Measurements from ENCODE around the gene GRIN1. TPM values are rescaled to one million over a fixed set of nuclear protein-coding genes. Genes with fewer than 3 reads are reported as not detected.

Gene GRIN1
- total and polyA plus RNA-seq, 2 of the 8 experiments (the other 6 are each of a cell fraction or from before 2014, with no cell fraction given): 0.48 to 2.1 TPM

GRCh38 chr9:137107312-137107921 lies 31.5 kb upstream of the GRIN1 start (continued):
- TF ChIP-seq ATF2 (IDR thresholded peaks at IDR 0.05; ENCODE audit: low read length): no peak
- TF ChIP-seq CHD1 (IDR thresholded peaks at IDR 0.05; ENCODE audit: low read depth, low read length): no peak
- no peak for TF ChIP-seq YY1 (IDR thresholded peaks at IDR 0.05; ENCODE audit: low read depth, low read length)
- no peak for TF ChIP-seq GABPA (IDR thresholded peaks at IDR 0.05; ENCODE audit: borderline replicate concordance, insufficient read depth, low read length)

All from H1 (cell line).